Transverse colon (tissue), 4 donors: ENCODE measurements around the gene MYO7B.

Experiments used
- EP300 ChIP-seq: sonication (generic); formaldehyde crosslinking; IDR thresholded peaks from one replicate; pipeline ENCODE4 v1.6.1; 2017; ENCODE audit warnings: antibody characterized with exemption, low read depth
- POLR2AphosphoS5 ChIP-seq, 3 donors: sonication (generic); formaldehyde crosslinking; IDR thresholded peaks; one replicate each; pipeline ENCODE4 v1.6.1; 2016; ENCODE audit warnings: antibody characterized with exemption in 3 of 3
- TF ChIP-seq, protein P1 (sequence below), 5 experiments: fragments of 200-600 bp in 3 of 5; fragments of 450-650 bp in 2 of 5; sonication (generic) in 3 of 5; IDR thresholded peaks; 1 replicate in 2 of 5; 2 replicates in 3 of 5; pipeline ENCODE4 v1.5.1; 2016 to 2017; ENCODE audit warnings: antibody characterized with exemption in 5 of 5, inconsistent platforms in 3 of 5, mild to moderate bottlenecking in 2 of 5, moderate library complexity in 1 of 5

DNA sequence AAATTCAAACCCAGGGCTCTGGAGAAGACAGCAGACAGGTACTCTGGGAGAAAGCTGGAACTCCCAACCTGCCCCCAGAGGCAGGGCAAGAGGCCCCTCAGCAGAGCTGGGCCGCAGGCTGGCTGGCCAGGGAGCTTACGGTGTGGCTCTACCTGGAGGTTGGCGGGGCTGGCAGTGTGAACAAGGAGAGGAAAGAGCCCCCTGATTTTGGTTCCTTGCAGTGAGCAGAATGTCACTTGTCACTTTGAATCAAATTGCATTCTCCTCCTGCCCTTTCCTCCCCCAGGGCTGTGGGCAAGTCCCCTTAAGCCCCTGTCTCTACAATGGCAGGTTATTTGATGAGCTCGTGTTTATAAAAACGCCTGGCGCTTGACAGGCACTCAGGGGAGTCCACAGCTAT is 32.6 kb downstream of the MYO7B start:
- TF ChIP-seq, protein P1, sequence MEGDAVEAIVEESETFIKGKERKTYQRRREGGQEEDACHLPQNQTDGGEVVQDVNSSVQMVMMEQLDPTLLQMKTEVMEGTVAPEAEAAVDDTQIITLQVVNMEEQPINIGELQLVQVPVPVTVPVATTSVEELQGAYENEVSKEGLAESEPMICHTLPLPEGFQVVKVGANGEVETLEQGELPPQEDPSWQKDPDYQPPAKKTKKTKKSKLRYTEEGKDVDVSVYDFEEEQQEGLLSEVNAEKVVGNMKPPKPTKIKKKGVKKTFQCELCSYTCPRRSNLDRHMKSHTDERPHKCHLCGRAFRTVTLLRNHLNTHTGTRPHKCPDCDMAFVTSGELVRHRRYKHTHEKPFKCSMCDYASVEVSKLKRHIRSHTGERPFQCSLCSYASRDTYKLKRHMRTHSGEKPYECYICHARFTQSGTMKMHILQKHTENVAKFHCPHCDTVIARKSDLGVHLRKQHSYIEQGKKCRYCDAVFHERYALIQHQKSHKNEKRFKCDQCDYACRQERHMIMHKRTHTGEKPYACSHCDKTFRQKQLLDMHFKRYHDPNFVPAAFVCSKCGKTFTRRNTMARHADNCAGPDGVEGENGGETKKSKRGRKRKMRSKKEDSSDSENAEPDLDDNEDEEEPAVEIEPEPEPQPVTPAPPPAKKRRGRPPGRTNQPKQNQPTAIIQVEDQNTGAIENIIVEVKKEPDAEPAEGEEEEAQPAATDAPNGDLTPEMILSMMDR (IDR thresholded peaks at IDR 0.05): no peak
- no peak for TF ChIP-seq EP300
- TF ChIP-seq POLR2AphosphoS5 (IDR thresholded peaks at IDR 0.05): no peak
